NOMO-1 (cell line): Measurements from ENCODE around the gene DTYMK.

Source experiments
- DNase-seq, 2 experiments: peaks; one replicate each; lab custom pipeline; 2025; ENCODE audit not compliant: unreplicated experiment in 2 of 2; lab: John Stamatoyannopoulos, UW

DTYMK gene, protein sequence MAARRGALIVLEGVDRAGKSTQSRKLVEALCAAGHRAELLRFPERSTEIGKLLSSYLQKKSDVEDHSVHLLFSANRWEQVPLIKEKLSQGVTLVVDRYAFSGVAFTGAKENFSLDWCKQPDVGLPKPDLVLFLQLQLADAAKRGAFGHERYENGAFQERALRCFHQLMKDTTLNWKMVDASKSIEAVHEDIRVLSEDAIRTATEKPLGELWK

DNA sequence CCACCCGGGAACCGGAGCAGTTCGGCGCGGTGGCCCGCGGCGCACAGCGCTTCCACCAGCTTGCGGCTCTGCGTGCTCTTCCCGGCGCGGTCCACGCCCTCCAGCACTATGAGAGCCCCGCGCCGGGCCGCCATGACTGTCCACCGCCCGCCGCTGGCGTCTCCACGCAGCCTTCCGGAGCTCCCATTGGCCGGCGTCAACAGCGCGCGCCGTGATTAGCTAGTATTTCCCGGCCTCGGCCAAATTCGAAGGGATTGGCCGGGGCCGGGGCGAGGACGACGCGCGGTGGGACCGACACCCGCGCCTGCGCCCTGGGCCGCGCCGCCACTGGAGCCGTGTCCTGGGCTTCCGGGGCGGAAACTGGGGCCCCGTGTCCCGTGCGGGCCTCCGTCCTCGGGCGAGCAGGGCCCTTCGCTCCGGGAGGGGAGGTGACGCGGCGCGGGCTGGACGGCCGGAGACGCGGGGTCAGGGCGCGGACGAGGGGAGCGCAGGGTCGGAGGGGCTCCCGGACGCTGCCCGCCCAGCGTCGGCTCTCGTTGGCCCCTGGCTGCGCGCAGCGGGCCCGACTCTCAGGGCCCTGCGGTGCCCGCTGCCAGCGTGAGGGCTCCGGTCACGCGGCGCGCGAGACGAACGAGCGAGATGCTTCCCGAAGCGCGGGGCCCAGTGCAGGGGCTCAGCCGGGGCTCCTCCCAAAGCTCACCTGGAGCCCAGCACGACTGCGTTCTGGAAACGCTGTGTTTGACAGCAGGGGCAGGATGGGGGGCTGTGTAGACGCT lies at the start of gene DTYMK:
Gene DTYMK, minus strand, starts transcription at position 166 of the 776 bp plus-strand sequence. Its CDS starts 32 bp downstream, at position 134.
- peak; percentile 97 to 98 for DNase-seq

DNA sequence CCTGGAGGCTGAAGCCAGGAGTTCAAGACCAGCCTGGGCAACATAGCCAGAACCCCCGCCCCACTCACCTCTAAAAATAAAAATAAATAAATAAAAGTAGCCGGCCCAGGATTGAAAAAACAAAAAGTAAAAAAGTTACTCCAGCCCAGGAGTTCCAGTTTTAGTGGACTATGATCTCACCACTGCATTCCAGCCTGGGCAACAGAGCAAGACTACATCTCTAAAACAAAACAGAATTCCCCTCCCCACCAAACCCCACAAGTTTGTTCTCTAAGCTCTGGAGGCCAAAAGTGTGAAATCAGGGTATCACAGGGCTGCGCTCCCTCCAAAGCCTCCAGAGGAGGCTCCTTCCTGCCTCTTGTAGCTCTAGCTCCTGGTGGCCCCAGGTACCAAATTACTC lies 49.5 kb upstream of the DTYMK start:
- DNase-seq: no peak

DNA sequence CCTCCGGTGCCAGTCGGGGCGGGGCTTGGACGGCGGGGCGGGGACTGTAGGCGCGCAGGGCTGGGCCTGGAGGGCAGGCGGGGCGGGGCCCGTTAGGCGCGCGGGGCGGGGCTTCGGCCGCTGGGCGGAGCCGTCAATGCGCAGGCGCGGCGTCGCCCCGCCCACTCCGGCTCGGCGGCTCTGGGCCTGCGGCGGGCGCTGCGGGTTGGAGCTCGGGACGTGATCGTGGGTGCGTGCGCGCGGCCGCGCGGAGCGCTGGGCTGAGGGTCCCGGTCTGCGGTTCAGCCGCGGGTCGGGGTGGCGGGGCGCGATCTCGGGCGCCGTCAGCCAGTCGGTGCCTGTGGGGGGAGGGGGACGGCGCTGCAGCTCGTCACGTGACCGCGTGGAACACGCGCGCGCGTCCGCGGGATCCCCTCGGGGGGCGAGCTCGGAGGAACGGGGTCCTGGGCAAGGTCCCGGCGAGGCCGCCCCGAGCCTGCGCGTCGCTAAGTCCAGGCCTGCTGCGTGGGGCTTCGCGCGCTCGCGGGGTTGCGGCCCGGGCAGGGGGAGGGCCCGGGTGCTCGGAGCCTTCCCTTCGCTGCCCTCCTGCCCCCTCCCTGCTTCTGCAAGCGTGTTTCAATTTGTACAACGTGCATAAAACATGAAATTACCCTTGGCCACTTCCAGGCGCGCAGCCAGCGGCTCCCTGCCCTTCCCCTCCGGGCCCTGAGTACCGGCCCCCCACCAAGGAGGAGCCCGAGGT lies 48.0 kb upstream of the DTYMK start, which contains the start of gene D2HGDH:
Gene D2HGDH, plus strand, starts transcription at position 164 of the 742 bp plus-strand sequence. CDS start 595 bp downstream, outside the sequence.
- DNase-seq: peak; percentile 73 to 86

DNA sequence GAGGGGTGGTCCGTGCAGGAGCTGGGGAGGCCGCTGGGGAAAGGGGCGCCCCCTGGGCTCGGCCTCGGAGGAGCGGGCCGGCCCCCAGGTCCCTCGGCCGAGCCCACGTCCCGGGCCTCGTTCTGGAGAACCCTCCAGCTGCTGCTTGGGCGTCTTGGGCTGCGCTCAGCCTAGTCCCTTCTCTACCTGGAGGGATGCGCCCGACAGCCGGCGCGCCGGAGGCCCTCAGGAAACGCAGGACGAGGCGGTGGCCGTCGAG lies 47.5 kb upstream of the DTYMK start:
- no peak for DNase-seq

DNA sequence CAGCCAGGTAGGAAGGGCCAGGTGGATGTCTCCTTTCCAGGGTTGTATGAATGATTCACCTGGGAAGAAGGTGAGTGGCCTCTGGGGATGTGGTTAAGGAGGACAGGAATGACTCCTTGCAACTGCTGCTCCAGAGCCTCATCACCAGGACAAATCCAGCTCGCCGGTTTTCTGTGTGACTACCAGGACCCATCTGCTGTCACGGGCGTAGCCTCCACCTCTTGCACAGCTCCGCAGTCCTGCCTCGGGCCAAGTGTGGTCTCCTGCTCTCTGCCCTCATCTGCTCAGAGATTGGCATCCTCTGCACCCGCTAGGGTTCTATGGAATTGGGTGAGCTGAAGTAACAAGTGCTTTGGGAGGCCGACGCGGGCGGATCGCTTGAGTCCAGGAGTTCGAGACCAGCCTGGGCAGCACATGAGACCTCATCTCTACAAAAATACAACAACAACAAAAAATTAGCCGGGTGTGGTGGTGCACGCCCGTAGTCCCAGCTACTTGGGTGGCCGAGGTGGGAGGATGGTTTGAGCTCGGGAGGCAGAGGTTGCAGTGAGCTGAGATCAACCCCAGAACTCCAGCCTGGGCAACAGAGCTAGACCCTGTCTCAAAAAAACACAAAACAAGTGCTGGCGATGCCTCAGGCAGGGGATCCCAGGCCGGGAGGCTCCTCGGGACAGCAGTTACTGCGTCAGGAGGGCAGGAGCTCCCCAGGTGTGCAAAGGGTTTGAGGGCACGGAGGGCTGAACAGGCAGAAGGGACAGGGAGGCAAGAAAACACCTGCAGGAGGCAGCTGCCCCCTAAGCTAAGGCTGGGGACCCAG lies 47.0 kb upstream of the DTYMK start:
- DNase-seq: no peak

DNA sequence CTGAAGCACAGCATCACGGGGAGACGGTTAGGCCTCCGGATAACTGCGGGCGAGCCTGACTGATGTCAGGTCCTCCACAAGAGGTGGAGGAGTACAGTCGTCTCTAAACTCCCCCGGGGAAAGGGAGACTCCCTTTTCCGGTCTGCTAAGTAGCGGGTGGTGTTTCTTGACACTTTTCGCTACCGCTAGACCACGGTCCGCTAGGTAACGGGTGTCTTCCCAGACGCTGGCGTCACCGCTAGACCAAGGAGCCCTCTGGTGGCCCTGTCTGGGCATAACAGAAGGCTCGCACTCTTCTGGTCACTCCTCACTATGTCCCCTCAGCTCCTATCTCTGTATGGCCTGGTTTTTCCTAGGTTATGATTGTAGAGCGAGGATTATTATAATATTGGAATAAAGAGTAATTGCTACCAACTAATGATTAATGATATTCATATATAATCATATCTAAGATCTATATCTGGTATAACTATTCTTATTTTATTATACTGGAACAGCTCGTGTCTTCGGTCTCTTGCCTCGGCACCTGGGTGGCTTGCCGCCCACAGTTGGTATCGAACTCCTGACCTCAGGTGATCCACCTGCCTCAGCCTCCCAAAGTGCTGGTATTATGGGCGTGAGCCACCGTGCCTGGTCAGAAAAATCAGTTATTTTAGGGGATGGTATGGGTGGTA lies 46.0 kb upstream of the DTYMK start:
- peak in 1 of 2 experiments; percentile 3 for DNase-seq

DNA sequence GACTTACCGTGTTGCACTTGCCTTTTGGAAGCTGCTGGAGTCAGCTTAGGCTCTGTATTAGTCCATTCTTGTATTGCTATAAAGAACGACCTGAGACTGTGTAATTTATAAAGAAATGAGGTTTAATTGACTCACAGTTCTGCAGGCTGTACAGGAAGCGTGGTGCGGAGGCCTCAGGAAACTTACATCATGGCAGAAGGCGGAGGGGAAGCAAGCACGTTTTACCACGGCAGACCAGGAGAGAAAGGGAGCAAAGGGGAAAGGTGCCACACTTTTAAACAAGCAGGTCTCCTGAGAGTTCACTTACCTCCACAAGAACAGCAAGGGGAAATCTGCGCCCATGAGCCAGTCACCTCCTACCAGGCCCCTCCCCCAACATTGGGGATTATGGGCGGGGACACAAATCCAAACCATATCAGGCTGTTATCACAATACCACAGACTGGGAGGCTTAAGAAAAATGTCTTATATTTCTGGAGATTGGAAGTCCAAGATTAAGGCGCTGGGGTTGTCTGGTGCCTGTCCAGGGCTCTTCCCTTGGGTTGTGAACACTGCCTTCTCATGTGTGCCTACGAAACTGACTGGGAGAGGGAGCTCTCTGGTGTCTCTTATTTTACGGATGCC lies 44.2 kb upstream of the DTYMK start:
- peak; percentile 21 to 25 for DNase-seq

DNA sequence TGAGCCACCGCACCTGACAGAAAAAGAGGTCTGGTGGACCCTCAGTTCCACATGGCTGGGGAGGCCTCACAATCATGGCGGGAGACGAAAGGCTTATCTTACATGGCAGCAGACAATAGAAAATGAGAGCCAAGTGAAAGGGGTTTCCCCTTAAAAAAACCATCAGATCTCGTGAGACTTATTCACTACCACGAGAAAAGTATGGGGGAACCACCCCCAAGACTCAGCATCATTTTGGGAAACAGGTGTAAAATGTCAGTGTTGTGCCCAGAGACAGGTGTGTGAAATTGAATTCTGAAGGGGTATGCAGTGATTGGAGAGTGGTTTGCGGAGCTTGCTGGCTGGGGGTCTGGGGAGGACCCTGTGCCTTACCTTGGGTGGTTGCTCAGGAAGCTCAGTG lies 43.3 kb upstream of the DTYMK start:
- no peak for DNase-seq

DNA sequence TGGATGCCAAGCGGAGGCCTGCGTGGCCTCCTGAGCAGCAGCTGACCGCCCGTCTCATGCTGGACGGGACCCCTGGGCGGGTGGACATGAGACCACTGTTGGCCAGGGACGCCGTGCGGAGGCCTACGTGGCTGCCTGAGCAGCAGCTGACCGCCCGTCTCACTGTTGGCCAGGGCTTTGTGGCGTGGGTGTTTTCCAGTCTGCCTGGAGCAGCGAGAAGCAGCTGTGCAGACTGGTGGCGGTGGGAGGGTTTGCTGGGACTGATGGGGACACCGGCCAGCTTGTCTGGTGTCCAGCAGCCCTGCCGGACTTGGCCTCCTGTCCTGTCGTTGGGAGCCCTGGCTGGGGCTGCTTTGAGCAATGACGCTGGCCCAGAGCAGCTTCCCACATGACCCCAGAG lies 42.0 kb upstream of the DTYMK start:
- DNase-seq: no peak

DNA sequence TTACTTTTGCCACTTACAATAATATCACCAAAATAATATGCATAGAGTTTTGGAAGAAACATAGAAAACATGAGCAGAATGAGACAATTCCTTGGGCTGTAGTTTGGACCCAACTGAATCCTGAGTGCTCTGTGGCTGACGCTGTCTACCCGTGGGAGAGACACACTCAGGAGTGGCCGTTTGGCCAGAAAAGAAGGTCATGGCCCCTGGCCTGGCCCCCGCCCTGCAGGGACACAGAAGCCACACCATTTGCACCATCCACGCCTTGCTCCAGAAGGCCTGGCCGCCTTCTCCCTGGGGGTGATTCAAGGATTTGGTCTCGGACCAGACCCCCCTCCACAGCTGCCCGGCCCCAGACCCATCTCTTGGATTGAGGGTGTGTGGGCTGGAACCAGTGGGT lies 41.4 kb upstream of the DTYMK start:
- no peak for DNase-seq

DNA sequence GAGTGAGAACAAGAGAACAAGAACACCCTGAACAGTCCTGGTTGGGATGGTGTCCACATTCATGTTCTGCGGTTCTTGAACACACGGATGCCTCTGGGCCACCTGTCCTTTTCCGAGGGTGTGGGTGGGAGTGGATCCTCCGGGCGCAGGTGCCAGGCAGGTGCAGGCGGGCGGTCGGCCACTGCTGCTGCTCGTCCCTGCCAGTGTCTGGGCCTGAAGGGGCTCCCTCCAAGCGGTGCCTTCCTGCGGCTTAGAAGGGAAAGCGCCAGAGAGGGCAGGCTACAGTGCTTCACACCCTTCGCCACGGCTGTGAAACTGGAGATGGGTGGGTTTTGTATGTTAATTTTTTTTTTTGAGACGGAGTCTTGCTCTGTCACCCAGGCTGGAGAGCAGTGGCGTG lies 39.8 kb upstream of the DTYMK start:
- no peak for DNase-seq

DNA sequence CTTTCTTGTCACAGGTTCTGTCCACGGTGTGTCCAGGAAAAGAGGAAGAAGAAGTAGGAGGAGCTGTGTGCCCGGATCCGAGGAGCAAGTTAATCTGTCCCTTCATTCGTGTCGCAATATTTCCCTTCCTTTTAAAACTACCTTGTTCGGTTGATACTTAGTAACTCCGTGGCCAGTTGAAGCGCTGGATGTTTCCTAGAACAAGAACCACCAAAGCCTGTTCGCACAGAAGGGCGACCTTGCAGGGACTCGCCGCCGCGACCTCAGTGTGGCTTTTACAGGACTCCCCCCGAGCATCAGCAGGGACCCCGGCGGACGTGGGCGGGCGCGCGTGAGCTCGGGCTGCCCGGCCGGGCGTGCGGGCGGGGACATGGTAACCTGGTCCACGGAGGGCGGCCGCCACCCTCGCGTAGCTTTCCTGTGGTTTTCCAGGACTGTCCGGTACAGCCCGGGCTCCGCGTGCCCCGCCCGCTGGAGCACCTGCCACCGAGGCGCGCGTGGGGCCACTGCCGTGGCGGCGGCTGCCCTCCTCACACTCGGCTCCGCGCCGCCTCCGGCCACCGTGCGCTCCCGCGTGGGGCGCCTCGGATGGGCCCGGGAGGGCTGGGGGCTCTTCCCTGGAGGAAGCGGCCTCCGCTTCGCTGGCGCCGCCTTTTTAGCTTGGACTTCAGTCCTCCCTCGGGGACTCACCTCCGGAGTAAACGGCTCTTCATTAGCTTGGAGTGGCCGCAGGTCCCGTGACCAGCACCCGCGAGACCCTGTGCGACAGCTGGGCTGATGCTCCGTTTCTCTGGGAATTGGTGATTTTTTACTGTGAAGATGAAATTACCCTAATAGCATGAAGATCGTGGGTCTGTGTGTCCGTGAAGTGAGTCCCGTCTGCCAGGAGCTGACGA lies 38.6 kb upstream of the DTYMK start:
- peak; percentile 11 to 29 for DNase-seq

DNA sequence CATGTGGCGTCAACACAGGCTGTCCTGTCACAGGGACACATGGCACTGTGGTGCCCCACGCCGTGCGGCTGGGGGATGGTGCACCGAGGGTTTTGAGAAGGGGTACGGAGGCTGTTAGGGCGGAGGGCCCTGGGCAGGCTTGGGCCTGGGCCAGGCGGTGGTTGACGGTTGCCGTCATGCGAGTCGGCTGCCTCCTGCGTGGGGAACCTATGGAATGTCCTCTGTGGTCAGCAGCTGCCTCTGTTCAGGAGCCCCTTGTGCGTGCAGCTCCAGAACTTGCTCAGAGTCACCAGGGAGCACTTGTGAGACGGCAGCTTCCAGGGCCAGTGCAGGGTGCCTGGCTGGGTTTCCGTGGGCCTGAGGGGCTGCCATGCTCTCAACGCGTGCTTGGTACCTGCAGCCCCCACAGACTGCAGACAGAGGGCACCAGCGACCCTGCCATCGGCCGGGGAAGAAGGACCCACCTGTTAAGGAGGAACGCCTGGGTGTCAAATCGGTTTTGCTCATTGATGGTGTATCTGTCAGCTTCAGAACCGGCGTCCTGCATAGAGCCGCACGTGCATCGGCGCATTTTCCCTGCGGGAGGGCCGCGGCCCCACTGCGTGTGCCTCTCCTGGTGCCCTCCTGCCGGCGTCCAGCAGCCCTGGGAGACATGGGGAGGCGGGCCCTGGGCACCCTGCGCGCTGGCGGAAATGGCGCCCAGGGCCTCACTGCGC lies 37.8 kb upstream of the DTYMK start:
- no peak for DNase-seq

DNA sequence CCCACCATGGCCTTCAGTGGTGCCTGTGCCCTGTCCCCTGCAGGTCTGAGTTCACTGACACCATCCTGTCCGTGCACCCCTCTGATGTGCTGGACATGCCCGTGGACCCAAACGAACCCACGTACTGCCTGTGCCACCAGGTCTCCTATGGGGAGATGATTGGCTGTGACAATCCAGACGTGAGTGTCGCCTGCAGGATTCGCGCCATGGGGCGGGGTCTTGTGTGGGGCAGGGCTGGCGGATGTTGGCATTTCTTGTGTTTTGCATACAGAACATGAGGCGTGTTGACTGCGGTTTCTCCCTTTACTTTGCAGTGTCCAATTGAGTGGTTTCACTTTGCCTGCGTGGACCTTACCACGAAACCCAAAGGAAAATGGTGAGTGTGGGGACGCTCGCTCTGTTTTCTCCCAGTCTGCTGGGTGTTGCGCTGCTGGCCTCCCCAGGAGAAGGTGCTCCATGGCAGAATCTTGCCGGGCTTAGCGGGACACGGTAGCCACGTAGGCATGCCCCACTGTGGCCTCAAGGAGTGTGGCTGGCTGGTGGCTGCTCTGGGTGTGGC lies 36.4 kb upstream of the DTYMK start:
- no peak for DNase-seq

DNA sequence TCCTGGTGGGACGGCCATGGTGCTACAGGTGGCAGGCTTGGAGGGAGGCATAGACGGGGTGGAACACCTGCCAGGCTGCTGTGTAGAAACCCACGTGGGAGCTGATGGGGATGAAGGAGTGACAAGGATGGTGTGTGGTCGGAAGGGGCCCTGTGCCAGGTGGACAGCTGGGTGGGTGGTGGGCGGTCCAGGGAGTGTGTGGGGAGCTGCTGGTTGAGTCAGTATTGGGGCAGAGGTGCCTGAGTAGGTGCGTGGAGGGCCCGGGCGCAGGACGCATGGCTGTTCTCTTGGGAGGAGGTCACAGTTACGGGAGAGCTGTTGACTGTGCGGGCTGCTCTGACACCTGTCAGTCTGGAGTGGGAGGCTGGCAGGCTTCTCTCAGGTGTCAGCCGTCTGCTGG lies 35.2 kb upstream of the DTYMK start:
- DNase-seq: no peak

DNA sequence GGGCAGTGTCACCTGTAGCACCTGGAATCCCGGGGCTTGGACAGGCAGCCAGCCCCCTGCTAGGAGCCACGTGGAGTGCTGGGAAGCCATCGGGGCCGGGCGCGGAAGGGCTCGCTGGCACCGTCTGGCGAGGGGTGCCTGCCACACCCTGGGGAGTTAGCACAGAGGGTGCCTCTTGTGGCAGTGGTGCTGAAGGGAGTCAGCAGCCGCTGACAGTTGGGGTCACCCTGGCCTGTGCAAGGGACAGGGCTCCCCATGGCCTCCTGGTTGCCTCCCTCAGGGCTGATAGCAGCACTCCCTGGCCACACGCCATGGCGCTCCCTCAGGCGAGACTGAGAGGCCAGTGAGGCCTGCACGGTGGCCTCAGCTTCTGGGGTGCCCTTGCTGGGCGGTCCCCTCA lies 33.9 kb upstream of the DTYMK start:
- DNase-seq: no peak

DNA sequence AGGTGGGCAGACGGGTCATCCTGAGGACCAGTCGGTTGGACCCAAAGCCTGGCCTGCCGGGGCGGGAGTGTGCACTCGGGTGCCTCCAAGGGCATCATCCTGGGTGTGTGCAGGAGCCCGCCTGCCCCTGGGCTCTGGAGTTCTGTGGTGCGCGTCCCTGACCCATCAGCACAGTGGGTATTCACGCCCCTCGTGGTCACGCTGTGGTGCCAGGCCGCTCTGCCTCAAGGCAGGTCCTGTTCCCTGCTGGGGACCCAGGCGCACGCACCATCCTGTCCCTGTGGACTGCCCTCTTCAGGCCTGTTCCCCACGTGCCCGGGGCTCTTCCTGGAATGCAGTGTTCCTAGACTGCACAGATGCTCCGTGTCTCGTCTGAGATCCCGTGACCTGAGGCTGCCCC lies 33.5 kb upstream of the DTYMK start:
- DNase-seq: no peak

DNA sequence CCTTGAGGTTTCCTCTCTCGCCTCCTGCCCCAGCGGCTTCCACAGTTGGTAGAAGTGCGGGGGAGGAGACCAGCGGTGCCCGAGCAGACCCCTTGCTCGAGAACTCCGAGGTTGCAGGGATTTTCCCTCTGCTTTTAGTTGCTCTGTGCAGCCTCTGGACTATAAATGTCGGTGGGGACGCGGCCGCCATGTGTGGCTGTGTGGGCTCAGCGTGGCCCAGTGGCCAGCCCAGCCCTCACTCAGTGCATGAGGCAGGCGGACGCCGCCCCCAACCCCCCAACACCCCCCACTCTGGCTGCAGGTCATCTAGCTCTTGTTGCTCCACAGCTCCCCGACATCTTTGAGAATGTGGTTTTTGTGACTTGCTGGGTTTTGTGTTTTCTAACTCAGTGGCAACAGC lies 32.5 kb upstream of the DTYMK start:
- no peak for DNase-seq
